LoVo (cell line): ENCODE results near the gene PTPRU.

Experiments
- DNase-seq: peaks from one replicate; pipeline ENCODE4 v3.0.0-alpha.2; 2016; ENCODE audit warnings: low spot score

Gene PTPRU

GRCh38 chr1:29332204-29332603, 95.9 kb downstream of the PTPRU start:
- DNase-seq = peak; percentile 21

GRCh38 chr1:29333008-29333407, 96.7 kb downstream of the PTPRU start:
- DNase-seq = no peak

DNA sequence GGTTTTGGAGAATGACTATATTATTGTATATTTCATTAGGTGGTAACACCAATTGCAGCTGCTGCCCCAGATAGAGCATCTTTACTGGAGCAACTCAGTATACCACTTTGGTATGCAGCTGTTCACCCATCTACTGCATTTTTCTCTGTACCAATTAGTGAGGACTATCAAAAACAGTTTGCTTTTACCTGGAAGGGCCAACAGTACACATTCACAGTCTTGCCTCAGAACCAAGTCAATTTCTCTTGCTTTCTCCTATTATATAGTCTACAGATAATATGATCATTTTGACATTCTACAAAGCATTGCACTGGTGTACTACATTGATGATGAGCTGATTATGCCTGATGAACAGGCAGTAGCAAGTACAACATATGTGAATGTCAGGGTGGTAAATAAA, 99.3 kb downstream of the PTPRU start:
- DNase-seq = no peak

- DNase-seq = no peak
Observed at GRCh38 chr1:29338908-29339575, 102.7 kb downstream of the PTPRU start.

GRCh38 chr1:29341936-29342335, 105.6 kb downstream of the PTPRU start:
- no peak for DNase-seq

GRCh38 chr1:29342351-29342750, 106.0 kb downstream of the PTPRU start:
- no peak for DNase-seq

DNA sequence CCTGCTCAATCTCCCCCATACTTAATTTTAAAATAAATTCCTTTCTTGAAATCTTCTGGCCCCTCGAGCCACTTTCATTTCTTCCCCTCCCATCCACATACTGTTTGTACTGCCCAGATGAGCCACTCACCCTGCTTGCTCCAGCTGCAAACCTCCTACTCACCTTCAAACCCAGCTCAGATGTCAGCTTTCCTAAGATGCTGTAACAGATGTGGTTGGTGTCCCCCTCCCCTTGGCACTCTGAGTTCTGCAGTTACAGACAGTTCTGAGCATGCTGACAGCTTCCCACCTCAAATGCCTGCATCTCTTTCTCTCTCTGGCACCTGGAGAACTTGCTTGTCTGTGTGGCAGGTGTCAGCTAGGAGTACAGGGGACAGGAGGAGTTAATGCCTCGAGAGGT, 106.7 kb downstream of the PTPRU start:
- no peak for DNase-seq

DNA sequence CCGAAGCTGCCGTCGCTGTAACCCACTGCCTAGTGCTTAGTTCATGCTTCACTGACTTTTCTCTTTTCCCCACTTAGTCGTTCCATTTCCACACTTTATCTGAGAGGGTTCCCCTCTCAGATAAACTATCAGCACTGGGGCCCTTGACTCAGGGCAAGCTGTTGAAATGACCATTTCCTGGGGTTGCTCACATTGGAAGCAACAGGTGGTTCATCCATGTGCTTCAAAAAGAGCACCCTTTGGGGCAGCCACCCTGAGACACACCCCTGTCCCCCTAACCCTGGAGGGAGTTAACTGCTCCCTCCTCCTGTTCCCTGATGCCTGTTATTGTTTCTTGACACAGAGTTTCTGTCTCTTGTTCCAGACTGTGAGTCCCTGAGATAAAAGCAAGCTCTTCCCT, 107.2 kb downstream of the PTPRU start:
- DNase-seq = no peak

- no peak for DNase-seq
Observed at GRCh38 chr1:29343908-29344307, 107.6 kb downstream of the PTPRU start.

- no peak for DNase-seq
Observed at GRCh38 chr1:29344336-29344735, 108.0 kb downstream of the PTPRU start.

GRCh38 chr1:29346576-29346975, 110.3 kb downstream of the PTPRU start:
- DNase-seq = no peak

- DNase-seq = no peak
Observed at GRCh38 chr1:29349871-29350491, 113.7 kb downstream of the PTPRU start.

GRCh38 chr1:29352719-29353420, 116.5 kb downstream of the PTPRU start:
- DNase-seq = no peak

DNA sequence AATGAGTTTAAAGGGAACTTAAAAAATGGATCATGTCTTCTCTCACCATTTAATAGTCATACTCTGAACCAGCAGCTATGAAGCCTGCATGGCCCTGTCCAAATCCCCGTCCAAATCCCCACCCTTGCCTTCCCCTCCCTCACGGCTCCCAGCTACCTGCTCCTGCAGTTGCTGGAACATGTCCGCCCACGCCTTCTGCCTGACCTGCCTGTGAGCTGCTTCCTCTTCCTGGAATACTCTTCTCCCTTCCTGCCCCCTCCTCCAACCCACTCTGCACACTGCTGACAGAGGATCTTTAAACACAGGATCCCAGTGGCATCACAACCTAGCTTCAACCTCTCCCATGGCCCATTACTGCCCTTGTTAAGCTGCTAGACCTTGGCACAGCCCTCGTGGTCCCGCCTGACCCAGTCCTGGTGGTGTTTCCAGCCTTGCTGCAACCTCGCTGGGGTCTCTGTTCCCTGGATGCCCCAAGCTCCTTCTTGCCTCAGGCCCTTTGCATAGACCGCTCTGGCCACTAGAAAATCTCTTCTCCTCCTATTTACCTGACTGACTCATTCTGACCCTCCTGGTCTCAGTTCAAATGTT, 118.3 kb downstream of the PTPRU start:
- DNase-seq = no peak

GRCh38 chr1:29355375-29355774, 119.1 kb downstream of the PTPRU start:
- DNase-seq = no peak

GRCh38 chr1:29356663-29357062, 120.3 kb downstream of the PTPRU start:
- no peak for DNase-seq

DNA sequence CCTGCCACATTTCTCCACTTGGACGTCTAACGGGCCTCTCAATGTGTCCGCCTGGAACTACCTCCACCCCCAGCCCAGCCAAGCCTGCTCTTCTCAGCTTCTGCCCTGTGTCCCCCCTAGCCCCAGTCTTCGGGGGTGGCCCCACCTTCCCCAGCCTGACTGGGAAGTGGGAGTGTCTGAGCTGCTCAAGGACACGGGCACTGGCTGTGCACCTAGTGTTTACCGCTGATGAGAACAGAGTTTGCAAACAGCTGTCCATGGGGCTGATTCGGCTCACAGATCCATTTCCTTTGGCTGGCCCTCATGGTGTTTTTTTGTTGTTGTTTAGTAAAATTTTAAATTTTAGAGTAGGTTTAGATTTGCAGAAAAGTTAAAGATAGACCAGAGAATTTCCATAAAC, 121.1 kb downstream of the PTPRU start:
- DNase-seq = no peak

- no peak for DNase-seq
Observed at GRCh38 chr1:29358183-29358582, 121.9 kb downstream of the PTPRU start.

GRCh38 chr1:29360768-29361167, 124.4 kb downstream of the PTPRU start:
- DNase-seq = no peak

GRCh38 chr1:29361686-29362085, 125.4 kb downstream of the PTPRU start:
- DNase-seq = no peak

DNA sequence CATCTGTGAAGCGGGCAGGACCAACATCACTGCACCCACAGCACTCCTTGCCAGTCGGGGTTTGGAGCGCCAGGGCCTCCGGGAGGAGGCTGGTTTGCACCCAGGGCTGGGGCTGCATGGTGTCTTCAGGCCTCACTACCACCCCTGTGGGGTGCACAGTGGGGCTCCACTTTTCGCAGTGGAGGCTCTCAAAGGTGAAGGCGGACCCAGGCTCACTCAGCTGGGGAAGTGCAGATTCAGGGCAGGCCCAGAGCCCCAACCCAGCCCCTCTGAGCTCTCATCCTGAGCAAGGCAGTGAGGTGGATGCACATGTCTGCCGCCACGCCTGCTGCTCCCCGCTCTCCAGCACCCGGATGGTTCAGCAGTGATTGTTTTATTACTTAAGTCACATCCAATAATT, 125.8 kb downstream of the PTPRU start:
- no peak for DNase-seq

DNA sequence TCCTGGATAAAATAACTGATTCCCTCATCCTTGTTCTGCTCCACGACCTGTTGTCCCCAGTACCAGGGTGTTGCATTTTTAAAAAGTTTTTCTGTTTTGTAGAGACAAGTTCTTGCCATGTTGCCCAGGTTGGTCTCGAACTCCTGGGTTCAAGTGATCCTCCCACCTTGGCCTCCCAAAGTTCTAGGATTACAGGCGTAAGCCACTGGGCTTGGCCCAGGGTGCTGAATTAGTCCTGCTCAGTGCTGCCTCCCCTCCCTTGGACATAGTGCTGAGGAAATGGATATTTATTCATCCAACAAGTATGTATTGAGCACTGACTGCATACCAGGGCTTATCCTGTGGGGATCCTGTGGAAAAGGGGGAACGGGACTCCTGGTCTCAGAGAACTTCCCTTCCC, 126.4 kb downstream of the PTPRU start:
- no peak for DNase-seq

GRCh38 chr1:29363536-29363935, 127.2 kb downstream of the PTPRU start:
- DNase-seq = no peak
